Stimulated activated CD8-positive, alpha-beta memory T cell treated with anti-CD3 and anti-CD28 coated beads, Interleukin-2, amount 100 ng/mL, for 48 hours (primary cell): ENCODE results near the gene MYO1G.
A peak's percentile ranks its signal among the peaks of the same experiment; 100 is the strongest.
"Not testable (repeated sequence)": the region's sequence is repeated elsewhere in the genome, so short reads cannot be mapped to it uniquely, and the experiment has no call there.

Experiments
- DNase-seq, 2 donors: peaks; one replicate each; pipeline ENCODE4 v3.0.0-alpha.2; 2020; ENCODE audit warnings: low read depth in 2 of 2

Gene MYO1G

GRCh38 chr7:44943631-44944030, 35.2 kb downstream of the MYO1G start:
- DNase-seq = no peak

- no peak for DNase-seq
These were observed 41.4 kb downstream of the MYO1G start for GRCh38 chr7:44937426-44937825.

DNA sequence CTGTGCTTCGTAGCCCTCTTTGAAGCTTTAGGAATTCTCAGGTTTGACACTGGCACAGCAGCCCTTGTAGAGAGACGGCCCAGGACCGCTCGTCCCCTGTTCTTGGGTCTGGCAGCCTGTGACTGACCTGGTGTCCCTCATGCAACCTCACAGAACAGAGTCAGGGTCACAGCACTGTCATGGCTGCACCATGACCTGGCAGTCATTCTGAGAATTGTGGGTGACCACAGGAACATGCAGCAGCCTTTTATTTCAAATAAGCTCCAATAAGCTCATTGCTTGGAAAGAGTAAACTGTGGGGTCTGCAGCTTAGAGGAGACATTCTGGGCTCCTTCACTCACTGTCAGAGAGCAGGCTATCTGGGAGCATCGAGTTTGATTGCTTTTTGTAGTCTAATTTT, 42.5 kb downstream of the MYO1G start:
- no peak for DNase-seq

DNA sequence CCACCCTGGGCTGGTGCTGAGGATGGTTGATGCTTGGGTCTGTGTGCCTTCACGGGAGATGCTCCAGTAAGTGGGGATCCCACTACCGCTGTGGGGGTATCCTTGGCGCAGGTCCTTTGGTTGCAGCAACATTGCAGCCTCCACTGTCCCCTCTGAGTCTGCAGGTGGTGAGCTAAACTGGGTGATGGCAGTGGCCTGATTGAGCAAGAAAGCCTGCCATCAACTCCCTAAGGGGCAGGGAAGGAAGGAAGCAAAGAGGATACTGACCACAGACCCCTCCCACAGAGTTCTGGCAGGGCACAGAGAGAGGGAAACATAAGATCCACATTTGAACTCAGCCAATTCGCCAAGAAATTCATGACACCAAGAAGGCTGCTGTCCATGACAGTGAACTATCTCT, 43.2 kb downstream of the MYO1G start:
- no peak for DNase-seq

DNA sequence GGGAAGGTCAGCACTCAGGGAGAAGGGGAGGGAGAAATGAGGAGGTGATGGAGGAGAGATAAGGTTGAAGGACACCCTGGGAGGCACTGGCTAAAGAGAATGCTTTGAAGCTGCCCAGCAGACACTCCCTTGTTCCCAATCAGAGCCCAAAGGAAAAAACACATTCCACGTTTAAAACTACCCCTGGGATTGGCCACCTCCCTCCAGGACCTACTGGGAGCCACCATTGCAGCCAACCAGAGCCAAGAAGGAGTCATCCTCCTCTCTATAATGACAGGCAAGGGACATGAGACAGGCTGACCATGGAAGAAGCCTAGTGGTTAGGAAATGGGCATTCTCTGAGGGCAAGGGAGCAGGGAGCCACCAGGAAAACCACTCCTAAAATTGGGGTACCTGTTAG, 43.8 kb downstream of the MYO1G start:
- DNase-seq = no peak

GRCh38 chr7:44934510-44934909, 44.3 kb downstream of the MYO1G start:
- DNase-seq = not testable (repeated sequence)

- DNase-seq = no peak
These were observed 47.9 kb downstream of the MYO1G start for GRCh38 chr7:44930921-44931320.

- no peak for DNase-seq
These were observed 56.5 kb downstream of the MYO1G start for GRCh38 chr7:44922351-44922694.

GRCh38 chr7:44921607-44922350, 57.0 kb downstream of the MYO1G start:
- peak; percentile 95 to 97 for DNase-seq

GRCh38 chr7:44920119-44920518, 58.7 kb downstream of the MYO1G start:
- DNase-seq = no peak

DNA sequence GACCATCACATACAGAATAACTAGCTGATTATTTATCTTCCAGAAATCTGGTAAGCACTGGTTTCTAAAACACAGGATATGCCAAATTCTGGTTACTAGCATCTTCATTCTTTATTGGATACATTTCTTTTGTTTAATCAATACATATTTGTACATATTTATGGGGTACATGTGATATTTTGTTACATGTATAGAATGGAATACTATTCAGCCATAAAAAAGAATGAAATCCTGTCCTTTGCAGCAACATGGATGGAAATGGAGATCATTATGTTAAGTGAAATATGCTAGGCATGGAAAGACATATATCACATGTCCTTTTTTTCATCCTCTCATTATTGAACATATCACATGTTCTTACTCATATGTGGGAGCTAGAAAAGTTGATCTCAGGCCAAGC, 60.8 kb downstream of the MYO1G start:
- no peak for DNase-seq

DNA sequence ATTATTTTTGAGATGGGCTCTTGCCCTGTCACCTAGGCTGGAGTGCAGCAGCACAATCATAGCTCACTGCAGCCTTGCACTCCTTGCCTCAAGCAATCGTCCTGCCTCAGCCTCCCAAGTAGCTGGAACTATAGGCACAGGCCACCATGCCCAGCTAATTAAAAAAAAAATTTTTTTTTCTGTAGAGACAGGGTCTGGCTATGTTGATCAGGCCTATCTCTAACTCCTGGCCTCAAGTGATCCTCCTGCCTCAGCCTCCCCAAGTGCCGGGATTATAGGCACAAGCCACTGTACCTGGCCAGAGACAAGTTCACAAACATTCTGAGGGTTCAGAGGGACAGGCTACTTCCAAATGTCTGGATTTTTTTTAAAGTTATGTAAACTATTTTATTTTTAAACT, 61.4 kb downstream of the MYO1G start:
- no peak for DNase-seq

DNA sequence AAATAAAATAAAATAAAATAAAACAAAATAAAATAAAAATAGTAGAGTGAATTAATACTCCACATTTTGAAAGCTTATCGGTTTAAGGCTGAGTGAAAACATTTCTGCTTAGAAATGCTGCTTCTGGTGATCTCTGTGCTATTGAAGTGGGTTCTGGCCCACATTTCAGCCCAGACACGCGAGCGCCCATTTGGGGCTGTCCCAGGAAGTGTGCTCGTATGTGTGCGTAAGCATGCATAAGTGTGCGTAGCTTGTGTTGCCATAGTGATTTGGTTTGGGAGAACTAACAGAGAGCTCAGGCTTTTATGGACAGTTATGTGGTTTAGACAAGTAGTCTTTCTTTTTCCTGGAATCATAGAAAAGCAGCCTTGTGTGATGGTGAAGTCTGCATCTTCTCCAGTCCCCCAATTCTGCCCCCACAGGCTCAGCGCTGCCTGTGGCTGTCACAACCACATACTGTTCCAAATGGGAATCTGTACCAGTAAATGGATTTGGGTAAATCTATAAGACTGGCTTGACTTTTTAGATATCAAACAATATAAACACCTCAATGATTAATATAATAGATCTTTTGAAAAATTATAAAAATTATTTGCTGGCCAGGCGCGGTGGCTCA, 63.7 kb downstream of the MYO1G start:
- peak; percentile 41 to 43 for DNase-seq

DNA sequence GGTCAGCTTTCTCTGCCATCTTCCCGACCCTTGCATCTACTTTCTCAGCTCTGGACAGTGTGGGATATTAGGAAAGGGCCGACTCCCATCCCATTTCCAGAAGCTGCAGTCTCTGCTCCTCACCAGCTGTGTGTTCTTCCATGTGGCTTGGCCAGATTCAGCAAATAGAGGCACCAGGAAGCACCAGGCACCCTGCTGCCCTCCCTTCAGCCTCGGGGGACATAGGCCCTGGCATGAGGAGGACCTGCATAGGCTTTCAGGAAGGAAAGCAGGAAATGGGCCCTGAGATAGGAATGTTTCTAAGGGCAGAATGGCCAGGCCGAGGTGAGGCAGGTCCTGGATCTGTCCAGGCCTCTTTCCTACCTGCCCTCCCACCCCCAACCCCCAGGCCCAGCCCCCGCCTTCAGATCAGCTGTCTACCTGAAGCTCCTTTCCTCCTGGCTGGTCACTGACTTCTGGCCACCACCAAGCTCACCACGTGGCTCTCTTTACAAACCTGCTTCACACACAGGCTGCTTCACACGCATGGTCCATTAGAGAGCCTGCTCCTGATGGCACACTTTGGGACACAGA, 66.0 kb downstream of the MYO1G start:
- DNase-seq = no peak
